Measurements from ENCODE around the gene IL10RB.
"Not testable (repeated sequence)": the region's sequence is repeated elsewhere in the genome, so short reads cannot be mapped to it uniquely, and the experiment has no call there.

IL10RB gene

GRCh38 chr21:33240404-33240803 lies 25.8 kb upstream of the IL10RB start:
- peaks cover 14% of the 10 kb centered on the region in 2 donors for H3K4me1 ChIP-seq (ENCODE audit: control insufficient read depth in 1 of 2, insufficient read depth in 2 of 2, low read length in 2 of 2)
- no peaks in the 10 kb centered on the region for H3K27me3 ChIP-seq (ENCODE audit: control insufficient read depth in 1 of 2, insufficient read depth in 2 of 2, low read length in 2 of 2)
- no peak overlapping the region for H3K9ac ChIP-seq (ENCODE audit: low read depth in 1 of 2, low read length in 2 of 2)
- no peak overlapping the region for H3K4me3 ChIP-seq (ENCODE audit: low read depth in 1 of 2, low read length in 2 of 2)
- H3K9me3 ChIP-seq (ENCODE audit: control insufficient read depth in 1 of 2, low read length in 2 of 2) = no peaks in the 10 kb centered on the region
- H3K27ac ChIP-seq (ENCODE audit: low read depth, low read length) = no peak overlapping the region
- H3K36me3 ChIP-seq (ENCODE audit: control insufficient read depth in 1 of 2, insufficient read depth in 2 of 2, low read length in 2 of 2) = peaks cover 5 to 7% of the 10 kb centered on the region in 2 donors

- Histone ChIP-seq H3K9ac (ENCODE audit: low read depth in 1 of 2, low read length in 2 of 2) (no peak overlapping the region), H3K4me3 (ENCODE audit: low read depth in 1 of 2, low read length in 2 of 2) (no peak overlapping the region), H3K27ac (ENCODE audit: low read depth, low read length) (no peak overlapping the region), H3K9me3 (ENCODE audit: control insufficient read depth in 1 of 2, low read length in 2 of 2) (no peaks in the 10 kb centered on the region), H3K27me3 (ENCODE audit: control insufficient read depth in 1 of 2, insufficient read depth in 2 of 2, low read length in 2 of 2) (no peaks in the 10 kb centered on the region), H3K36me3 (ENCODE audit: control insufficient read depth in 1 of 2, insufficient read depth in 2 of 2, low read length in 2 of 2) (peaks cover 16 to 17% of the 10 kb centered on the region in 2 donors), H3K4me1 (ENCODE audit: control insufficient read depth in 1 of 2, insufficient read depth in 2 of 2, low read length in 2 of 2) (peaks cover 8 to 14% of the 10 kb centered on the region in 2 donors)
Observed at GRCh38 chr21:33241846-33242245, 24.3 kb upstream of the IL10RB start.

GRCh38 chr21:33242846-33243245 lies 23.3 kb upstream of the IL10RB start:
- peaks cover 5 to 14% of the 10 kb centered on the region in 2 donors for H3K4me1 ChIP-seq (ENCODE audit: control insufficient read depth in 1 of 2, insufficient read depth in 2 of 2, low read length in 2 of 2)
- not testable (repeated sequence) for H3K9ac ChIP-seq (ENCODE audit: low read depth in 1 of 2, low read length in 2 of 2); H3K9me3 ChIP-seq (ENCODE audit: control insufficient read depth in 1 of 2, low read length in 2 of 2); H3K4me3 ChIP-seq (ENCODE audit: low read depth in 1 of 2, low read length in 2 of 2); H3K27ac ChIP-seq (ENCODE audit: low read depth, low read length); H3K27me3 ChIP-seq (ENCODE audit: control insufficient read depth in 1 of 2, insufficient read depth in 2 of 2, low read length in 2 of 2)
- H3K36me3 ChIP-seq (ENCODE audit: control insufficient read depth in 1 of 2, insufficient read depth in 2 of 2, low read length in 2 of 2) = peaks cover 22 to 25% of the 10 kb centered on the region in 2 donors

GRCh38 chr21:33244082-33244778 lies 21.9 kb upstream of the IL10RB start:
- Histone ChIP-seq H3K27me3 (ENCODE audit: control insufficient read depth in 1 of 2, insufficient read depth in 2 of 2, low read length in 2 of 2) (no peaks in the 10 kb centered on the region), H3K4me1 (ENCODE audit: control insufficient read depth in 1 of 2, insufficient read depth in 2 of 2, low read length in 2 of 2) (peaks cover 5 to 11% of the 10 kb centered on the region in 2 donors), H3K9me3 (ENCODE audit: control insufficient read depth in 1 of 2, low read length in 2 of 2) (no peaks in the 10 kb centered on the region), H3K4me3 (ENCODE audit: low read depth in 1 of 2, low read length in 2 of 2) (no peak overlapping the region), H3K36me3 (ENCODE audit: control insufficient read depth in 1 of 2, insufficient read depth in 2 of 2, low read length in 2 of 2) (peaks cover 23 to 34% of the 10 kb centered on the region in 2 donors), H3K27ac (ENCODE audit: low read depth, low read length) (no peak overlapping the region), H3K9ac (ENCODE audit: low read depth in 1 of 2, low read length in 2 of 2) (no peak overlapping the region)

- no peak overlapping the region for H3K9ac ChIP-seq (ENCODE audit: low read depth in 1 of 2, low read length in 2 of 2)
- H3K27ac ChIP-seq (ENCODE audit: low read depth, low read length) = no peak overlapping the region
- H3K9me3 ChIP-seq (ENCODE audit: control insufficient read depth in 1 of 2, low read length in 2 of 2) = no peaks in the 10 kb centered on the region
- peaks cover 5 to 8% of the 10 kb centered on the region in 2 donors for H3K4me1 ChIP-seq (ENCODE audit: control insufficient read depth in 1 of 2, insufficient read depth in 2 of 2, low read length in 2 of 2)
- H3K36me3 ChIP-seq (ENCODE audit: control insufficient read depth in 1 of 2, insufficient read depth in 2 of 2, low read length in 2 of 2) = peaks cover 28 to 39% of the 10 kb centered on the region in 2 donors
- no peak overlapping the region for H3K4me3 ChIP-seq (ENCODE audit: low read depth in 1 of 2, low read length in 2 of 2)
- no peaks in the 10 kb centered on the region for H3K27me3 ChIP-seq (ENCODE audit: control insufficient read depth in 1 of 2, insufficient read depth in 2 of 2, low read length in 2 of 2)
Observed at GRCh38 chr21:33244779-33245105, 21.4 kb upstream of the IL10RB start.

- H3K4me1 ChIP-seq (ENCODE audit: control insufficient read depth in 1 of 2, insufficient read depth in 2 of 2, low read length in 2 of 2) = peaks cover 5 to 8% of the 10 kb centered on the region in 2 donors
- peaks cover 30 to 45% of the 10 kb centered on the region in 2 donors for H3K36me3 ChIP-seq (ENCODE audit: control insufficient read depth in 1 of 2, insufficient read depth in 2 of 2, low read length in 2 of 2)
- H3K9me3 ChIP-seq (ENCODE audit: control insufficient read depth in 1 of 2, low read length in 2 of 2) = no peaks in the 10 kb centered on the region
- no peak overlapping the region for H3K4me3 ChIP-seq (ENCODE audit: low read depth in 1 of 2, low read length in 2 of 2)
- H3K27ac ChIP-seq (ENCODE audit: low read depth, low read length) = no peak overlapping the region
- H3K27me3 ChIP-seq (ENCODE audit: control insufficient read depth in 1 of 2, insufficient read depth in 2 of 2, low read length in 2 of 2) = no peaks in the 10 kb centered on the region
- no peak overlapping the region for H3K9ac ChIP-seq (ENCODE audit: low read depth in 1 of 2, low read length in 2 of 2)
Observed at GRCh38 chr21:33245289-33245918, 20.8 kb upstream of the IL10RB start.

- Histone ChIP-seq H3K27me3 (ENCODE audit: control insufficient read depth in 1 of 2, insufficient read depth in 2 of 2, low read length in 2 of 2) (no peaks in the 10 kb centered on the region), H3K4me3 (ENCODE audit: low read depth in 1 of 2, low read length in 2 of 2) (no peak overlapping the region), H3K9me3 (ENCODE audit: control insufficient read depth in 1 of 2, low read length in 2 of 2) (no peaks in the 10 kb centered on the region), H3K4me1 (ENCODE audit: control insufficient read depth in 1 of 2, insufficient read depth in 2 of 2, low read length in 2 of 2) (peaks cover 5 to 8% of the 10 kb centered on the region in 2 donors), H3K27ac (ENCODE audit: low read depth, low read length) (no peak overlapping the region), H3K36me3 (ENCODE audit: control insufficient read depth in 1 of 2, insufficient read depth in 2 of 2, low read length in 2 of 2) (peaks cover 30 to 53% of the 10 kb centered on the region in 2 donors), H3K9ac (ENCODE audit: low read depth in 1 of 2, low read length in 2 of 2) (no peak overlapping the region)
Observed at GRCh38 chr21:33246506-33246905, 19.7 kb upstream of the IL10RB start.

- Histone ChIP-seq H3K27ac (ENCODE audit: low read depth, low read length) (no peak overlapping the region), H3K4me3 (ENCODE audit: low read depth in 1 of 2, low read length in 2 of 2) (no peak overlapping the region), H3K9ac (ENCODE audit: low read depth in 1 of 2, low read length in 2 of 2) (no peak overlapping the region), H3K4me1 (ENCODE audit: control insufficient read depth in 1 of 2, insufficient read depth in 2 of 2, low read length in 2 of 2) (peaks cover 5 to 8% of the 10 kb centered on the region in 2 donors), H3K27me3 (ENCODE audit: control insufficient read depth in 1 of 2, insufficient read depth in 2 of 2, low read length in 2 of 2) (no peaks in the 10 kb centered on the region), H3K9me3 (ENCODE audit: control insufficient read depth in 1 of 2, low read length in 2 of 2) (no peaks in the 10 kb centered on the region), H3K36me3 (ENCODE audit: control insufficient read depth in 1 of 2, insufficient read depth in 2 of 2, low read length in 2 of 2) (peaks cover 30 to 57% of the 10 kb centered on the region in 2 donors)
Observed at GRCh38 chr21:33246963-33247362, 19.2 kb upstream of the IL10RB start.

- H3K36me3 ChIP-seq (ENCODE audit: control insufficient read depth in 1 of 2, insufficient read depth in 2 of 2, low read length in 2 of 2) = peaks cover 31 to 63% of the 10 kb centered on the region in 2 donors
Observed at GRCh38 chr21:33247599-33247998, 18.6 kb upstream of the IL10RB start.

GRCh38 chr21:33249331-33250002 lies 16.7 kb upstream of the IL10RB start:
- no peaks in the 10 kb centered on the region for H3K9me3 ChIP-seq (ENCODE audit: control insufficient read depth in 1 of 2, low read length in 2 of 2)
- H3K4me1 ChIP-seq (ENCODE audit: control insufficient read depth in 1 of 2, insufficient read depth in 2 of 2, low read length in 2 of 2) = peaks cover under 1 to 2% of the 10 kb centered on the region in 2 donors
- peaks cover 36 to 81% of the 10 kb centered on the region in 2 donors for H3K36me3 ChIP-seq (ENCODE audit: control insufficient read depth in 1 of 2, insufficient read depth in 2 of 2, low read length in 2 of 2)
- H3K9ac ChIP-seq (ENCODE audit: low read depth in 1 of 2, low read length in 2 of 2) = no peak overlapping the region
- H3K4me3 ChIP-seq (ENCODE audit: low read depth in 1 of 2, low read length in 2 of 2) = no peak overlapping the region
- no peaks in the 10 kb centered on the region for H3K27me3 ChIP-seq (ENCODE audit: control insufficient read depth in 1 of 2, insufficient read depth in 2 of 2, low read length in 2 of 2)
- no peak overlapping the region for H3K27ac ChIP-seq (ENCODE audit: low read depth, low read length)

More at GRCh38 chr21:33247599-33247998, 18.6 kb upstream of the IL10RB start:
- Histone ChIP-seq H3K4me3 (ENCODE audit: low read depth in 1 of 2, low read length in 2 of 2) (no peak overlapping the region), H3K27me3 (ENCODE audit: control insufficient read depth in 1 of 2, insufficient read depth in 2 of 2, low read length in 2 of 2) (no peaks in the 10 kb centered on the region), H3K9ac (ENCODE audit: low read depth in 1 of 2, low read length in 2 of 2) (no peak overlapping the region), H3K27ac (ENCODE audit: low read depth, low read length) (no peak overlapping the region), H3K9me3 (ENCODE audit: control insufficient read depth in 1 of 2, low read length in 2 of 2) (no peaks in the 10 kb centered on the region), H3K4me1 (ENCODE audit: control insufficient read depth in 1 of 2, insufficient read depth in 2 of 2, low read length in 2 of 2) (peaks cover 5 to 8% of the 10 kb centered on the region in 2 donors)
